ELR (cell line): Measurements from ENCODE around the gene TAS2R10.

Experiments
- DNase-seq: peaks from one replicate; pipeline ENCODE4 v3.0.0-alpha.2; 2015; ENCODE audit warnings: low read depth

TAS2R10 gene

DNA sequence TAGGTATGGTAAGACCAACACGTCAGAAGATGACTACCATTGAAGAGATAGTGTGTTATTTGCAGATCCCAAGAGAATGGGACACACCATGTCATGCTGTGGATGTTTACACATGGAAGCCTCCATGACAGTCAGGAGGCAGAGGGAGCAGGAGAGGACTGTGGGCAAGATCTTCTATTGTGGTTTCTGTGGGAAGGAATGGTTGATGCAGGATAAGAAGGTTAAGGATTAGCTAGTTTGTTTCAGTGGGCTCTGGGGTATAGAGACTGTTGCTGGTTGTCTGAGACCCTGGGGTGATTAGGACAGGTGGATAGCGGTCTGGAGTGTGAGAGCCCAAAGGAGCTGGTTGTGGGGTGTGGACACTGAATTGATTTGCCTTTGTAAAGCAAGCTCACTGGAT, 47.1 kb downstream of the TAS2R10 start:
- DNase-seq: no peak
